ENCODE results near the gene MLEC. TPM values are rescaled to one million over a fixed set of nuclear protein-coding genes. Genes with fewer than 3 reads are reported as not detected.

The MLEC gene
- total and polyA plus RNA-seq, 9 of the 15 experiments (the other 6 are each of a cell fraction or from before 2014, with no cell fraction given) = 18.5 to 108 (median 57.8) TPM

GRCh38 chr12:120702637-120703036 lies 15.7 kb downstream of the MLEC start:
- FAIRE-seq (no peak), ATAC-seq (no peak), DNase-seq (ENCODE audit: extremely low read depth in 1 of 4, low spot score in 3 of 4) (no peak)
- Histone ChIP-seq H3K27ac (ENCODE audit: extremely low read depth, low read depth, low read length) (no peak overlapping the region), H3K9me1 (ENCODE audit: control insufficient read depth, insufficient read depth, low read length) (no peaks in the 10 kb centered on the region), H2AFZ (ENCODE audit: low read depth, low read length) (no peak overlapping the region), H3K79me2 (ENCODE audit: control insufficient read depth, insufficient read depth, low read length) (no peaks in the 10 kb centered on the region), H3K9me3 (replicated peaks; ENCODE audit: control insufficient read depth, insufficient read depth, low read depth, low read length) (no peaks in the 10 kb centered on the region), H3K36me3 (ENCODE audit: control insufficient read depth, insufficient read depth, low read length) (peaks cover 63% of the 10 kb centered on the region), H3K4me3 (no peak overlapping the region), H3K9ac (ENCODE audit: insufficient read depth in 1 of 2, low read depth in 2 of 2, low read length in 2 of 2) (no peak overlapping the region), H3K4me2 (ENCODE audit: insufficient read depth, low read length) (no peak overlapping the region), H4K20me1 (replicated peaks; ENCODE audit: control insufficient read depth, insufficient read depth, low read length) (no peaks in the 10 kb centered on the region), H3K27me3 (ENCODE audit: control insufficient read depth in 2 of 2, insufficient read depth in 2 of 2, low read length in 2 of 2) (no peaks in the 10 kb centered on the region), H3K4me1 (replicated peaks in 1 of 2; ENCODE audit: control insufficient read depth in 2 of 2, insufficient read depth in 2 of 2, low read length in 2 of 2) (no peaks in the 10 kb centered on the region)
- BruUV-seq (replicated peaks) = no TSS peak
- CTCF ChIA-PET (ENCODE audit: low intra/inter-chr PET ratio) = interaction anchor here (0.6 kb wide), 1 partner anchor 67 kb away, joined by 3 read pairs; no protein-coding TSS in a partner anchor
- intact Hi-C loops (cut with micrococcal nuclease) = no loop called here
- POLR2A ChIA-PET = interaction anchor here (0.7 to 2.5 kb wide), 6 partner anchors 9 to 385 kb away, joined by 3 to 10 read pairs (median 3); no protein-coding TSS in a partner anchor
- 87% methylated on average over 1 of the region's 1 CpG for WGBS (ENCODE audit: insufficient coverage, low coverage, missing lambda C conversion rate)
- in situ Hi-C loops (cut with MboI) = no loop called here
- TF ChIP-seq TAL1 (IDR thresholded peaks at IDR 0.05) (no peak), HNRNPH1 (optimal IDR thresholded peaks at IDR 0.05; ENCODE audit: low read depth, low read length) (no peak), NR1H2 (CRISPR knock-in tag; IDR thresholded peaks at IDR 0.05) (no peak), ZNF395 (CRISPR knock-in tag; IDR thresholded peaks at IDR 0.05) (no peak), ZNF586 (CRISPR knock-in tag; conservative IDR thresholded peaks at IDR 0.05) (no peak), TSC22D4 (tag; IDR thresholded peaks at IDR 0.05) (no peak), CLOCK (CRISPR knock-in tag; IDR thresholded peaks at IDR 0.05; ENCODE audit: borderline replicate concordance) (no peak), MITF (IDR thresholded peaks at IDR 0.05) (no peak), ZNF41 (CRISPR knock-in tag; conservative IDR thresholded peaks at IDR 0.05) (no peak), RBFOX2 (IDR thresholded peaks at IDR 0.05; ENCODE audit: low read depth, low read length) (no peak), ZBTB26 (CRISPR knock-in tag; IDR thresholded peaks at IDR 0.05) (no peak), STAT6 (CRISPR knock-in tag; IDR thresholded peaks at IDR 0.05) (no peak), ZNF282 (CRISPR knock-in tag; IDR thresholded peaks at IDR 0.05) (no peak), MAFK (IDR thresholded peaks at IDR 0.05; ENCODE audit: low read length) (no peak)
